Cerebellar cortex (tissue), 1 donor: Measurements from ENCODE around the gene RAB22A.
A peak's percentile ranks its signal among the peaks of the same experiment; 100 is the strongest.

Experiments
- DNase-seq: peaks from one replicate; pipeline ENCODE4 v3.0.0-alpha.2; 2015; ENCODE audit warnings: low spot score

Gene RAB22A

GRCh38 chr20:58309591-58310290, at the start of gene RAB22A:
RAB22A (plus strand) TSS chr20:58309715; CDS start chr20:58309977, 262 bp downstream.
- DNase-seq = peak; percentile 55

GRCh38 chr20:58260006-58260405, 49.5 kb upstream of the RAB22A start:
- no peak for DNase-seq

GRCh38 chr20:58261660-58262059, 47.9 kb upstream of the RAB22A start:
- no peak for DNase-seq

- no peak for DNase-seq
Measured at GRCh38 chr20:58264271-58264670, 45.2 kb upstream of the RAB22A start.

GRCh38 chr20:58267389-58268215, 41.9 kb upstream of the RAB22A start:
- no peak for DNase-seq

GRCh38 chr20:58268421-58268821, 41.1 kb upstream of the RAB22A start:
- DNase-seq = no peak

- no peak for DNase-seq
Measured at GRCh38 chr20:58268936-58269619, 40.4 kb upstream of the RAB22A start.

GRCh38 chr20:58271606-58272351, 37.7 kb upstream of the RAB22A start:
- DNase-seq = no peak

- DNase-seq = no peak
Measured at GRCh38 chr20:58274384-58274783, 35.1 kb upstream of the RAB22A start.

- no peak for DNase-seq
Measured at GRCh38 chr20:58277107-58277506, 32.4 kb upstream of the RAB22A start.

- DNase-seq = no peak
Measured at GRCh38 chr20:58277578-58278472, 31.7 kb upstream of the RAB22A start.

GRCh38 chr20:58286729-58287128, 22.8 kb upstream of the RAB22A start:
- no peak for DNase-seq

GRCh38 chr20:58287638-58288037, 21.9 kb upstream of the RAB22A start:
- no peak for DNase-seq

GRCh38 chr20:58289143-58289542, 20.4 kb upstream of the RAB22A start:
- no peak for DNase-seq

- peak; percentile 26 for DNase-seq
Measured at GRCh38 chr20:58293453-58293852, 16.1 kb upstream of the RAB22A start.

GRCh38 chr20:58294497-58295455, 14.7 kb upstream of the RAB22A start:
- DNase-seq = no peak

- no peak for DNase-seq
Measured at GRCh38 chr20:58296051-58296837, 13.3 kb upstream of the RAB22A start.

GRCh38 chr20:58297394-58297793, 12.1 kb upstream of the RAB22A start:
- DNase-seq = no peak

GRCh38 chr20:58300321-58300720, 9.2 kb upstream of the RAB22A start:
- no peak for DNase-seq
